ENCODE data around the gene PARVB. TPM values are rescaled to one million over a fixed set of nuclear protein-coding genes. Genes with fewer than 3 reads are reported as not detected.
"Not testable (repeated sequence)": the region's sequence is repeated elsewhere in the genome, so short reads cannot be mapped to it uniquely, and the experiment has no call there.

The PARVB gene
- total RNA-seq, 1 donor from 2014 or later, result 91.7 TPM

DNA sequence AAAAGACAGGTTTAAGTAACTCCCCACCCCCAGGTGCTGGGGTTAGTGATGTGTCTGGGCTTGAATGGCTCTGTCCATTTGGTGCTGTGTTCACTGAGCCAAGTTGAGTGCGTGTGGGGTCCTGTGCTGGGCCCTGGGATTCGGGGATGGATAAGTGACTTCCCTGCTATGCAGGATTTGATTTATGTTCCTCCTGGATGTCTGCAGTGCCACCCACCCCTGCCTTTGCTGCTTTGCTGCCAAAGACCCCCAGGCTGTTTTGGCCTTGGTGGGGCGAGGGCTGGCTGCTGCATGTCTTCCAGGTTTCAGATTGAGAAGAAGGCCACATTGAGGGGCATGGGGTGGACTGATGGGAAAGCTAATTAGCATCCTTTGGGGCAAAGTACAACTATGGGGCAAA lies 78.8 kb downstream of the PARVB start:
- Mint-ChIP-seq H3K27ac (no peak overlapping the region), H3K27me3 (ENCODE audit: insufficient read depth) (no peaks in the 10 kb centered on the region), H3K9me3 (no peaks in the 10 kb centered on the region), H3K36me3 (ENCODE audit: low read depth) (peaks cover 3% of the 10 kb centered on the region), H3K4me3 (no peak overlapping the region), H3K4me1 (ENCODE audit: low read depth) (no peaks in the 10 kb centered on the region)
- DNase-seq (ENCODE audit: low spot score), result no peak
- intact Hi-C loops (cut with micrococcal nuclease), result no loop called here

GRCh38 chr22:44103735-44104480 lies 79.8 kb downstream of the PARVB start:
- no peak overlapping the region for H3K27ac Mint-ChIP-seq
- intact Hi-C loops (cut with micrococcal nuclease), result no loop called here

GRCh38 chr22:44107340-44107739 lies 83.2 kb downstream of the PARVB start:
- no peaks in the 10 kb centered on the region for H3K27me3 Mint-ChIP-seq (ENCODE audit: insufficient read depth)
- no peaks in the 10 kb centered on the region for H3K9me3 Mint-ChIP-seq
- no peak overlapping the region for H3K4me3 Mint-ChIP-seq
- no peaks in the 10 kb centered on the region for H3K4me1 Mint-ChIP-seq (ENCODE audit: low read depth)
- intact Hi-C loops (cut with micrococcal nuclease), result no loop called here
- no peak overlapping the region for H3K27ac Mint-ChIP-seq
- DNase-seq (ENCODE audit: low spot score), result no peak
- peaks cover 2% of the 10 kb centered on the region for H3K36me3 Mint-ChIP-seq (ENCODE audit: low read depth)

More at GRCh38 chr22:44103735-44104480, 79.8 kb downstream of the PARVB start:
- H3K9me3 Mint-ChIP-seq, result no peaks in the 10 kb centered on the region
- H3K36me3 Mint-ChIP-seq (ENCODE audit: low read depth), result peaks cover 3% of the 10 kb centered on the region
- no peaks in the 10 kb centered on the region for H3K27me3 Mint-ChIP-seq (ENCODE audit: insufficient read depth)
- no peak overlapping the region for H3K4me3 Mint-ChIP-seq
- no peak for DNase-seq (ENCODE audit: low spot score)
- H3K4me1 Mint-ChIP-seq (ENCODE audit: low read depth), result no peaks in the 10 kb centered on the region

GRCh38 chr22:44108076-44108475 lies 84.0 kb downstream of the PARVB start:
- no peaks in the 10 kb centered on the region for H3K27me3 Mint-ChIP-seq (ENCODE audit: insufficient read depth)
- DNase-seq (ENCODE audit: low spot score), result no peak
- intact Hi-C loops (cut with micrococcal nuclease), result no loop called here
- H3K9me3 Mint-ChIP-seq, result no peaks in the 10 kb centered on the region
- H3K4me1 Mint-ChIP-seq (ENCODE audit: low read depth), result no peaks in the 10 kb centered on the region
- H3K36me3 Mint-ChIP-seq (ENCODE audit: low read depth), result peaks cover 2% of the 10 kb centered on the region
- H3K27ac Mint-ChIP-seq, result no peak overlapping the region
- no peak overlapping the region for H3K4me3 Mint-ChIP-seq

DNA sequence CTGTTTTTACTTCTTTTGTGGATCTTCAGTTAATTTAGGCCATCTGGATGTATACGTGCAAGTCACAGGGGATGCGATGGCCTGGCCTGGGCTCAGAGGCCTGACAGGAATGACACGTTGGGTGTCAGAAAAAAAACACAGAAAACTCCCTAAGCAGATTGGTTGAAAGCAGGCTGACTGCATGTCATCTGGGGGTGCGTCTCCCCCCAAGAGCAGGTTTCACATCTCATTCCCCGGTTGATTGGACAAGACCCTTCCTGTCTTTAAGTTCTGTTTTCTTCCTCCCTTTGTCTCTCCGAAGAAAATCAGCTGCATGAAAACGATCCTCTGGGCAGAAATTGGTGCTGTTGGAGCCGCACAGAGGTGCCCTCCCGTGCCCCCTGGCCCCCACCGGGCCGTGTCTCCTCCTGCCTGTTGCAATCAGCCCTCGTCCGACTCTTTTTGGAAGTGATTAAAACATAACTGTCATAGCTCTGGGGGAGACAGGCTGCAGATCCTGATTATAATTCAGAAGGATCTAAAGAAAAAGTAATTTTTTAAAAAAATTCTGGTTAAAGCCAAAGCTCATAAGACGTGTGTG lies 84.8 kb downstream of the PARVB start:
- H3K4me1 Mint-ChIP-seq (ENCODE audit: low read depth), result no peaks in the 10 kb centered on the region
- no peaks in the 10 kb centered on the region for H3K27me3 Mint-ChIP-seq (ENCODE audit: insufficient read depth)
- DNase-seq (ENCODE audit: low spot score), result no peak
- intact Hi-C loops (cut with micrococcal nuclease), result no loop called here
- H3K27ac Mint-ChIP-seq, result no peak overlapping the region
- H3K36me3 Mint-ChIP-seq (ENCODE audit: low read depth), result no peaks in the 10 kb centered on the region
- H3K4me3 Mint-ChIP-seq, result no peak overlapping the region
- no peaks in the 10 kb centered on the region for H3K9me3 Mint-ChIP-seq

DNA sequence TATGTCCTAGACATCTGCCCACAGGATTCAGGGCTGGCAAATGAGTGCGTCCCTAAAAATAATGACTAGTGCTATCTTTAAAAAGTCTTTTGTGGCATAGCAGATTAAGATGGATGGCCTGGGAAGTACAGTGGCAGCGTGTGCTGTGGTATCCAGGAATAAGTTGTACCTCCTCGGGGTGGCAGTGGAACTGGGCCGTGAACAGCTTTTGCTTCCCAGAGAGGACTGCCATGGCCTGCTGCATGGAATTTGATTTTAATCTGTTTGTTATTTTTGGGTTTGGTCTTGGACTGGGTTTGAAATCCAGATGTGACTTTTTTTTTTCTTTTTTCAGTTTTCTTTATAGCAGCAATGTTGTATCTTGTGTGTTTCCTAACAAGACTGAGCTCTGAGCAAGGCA lies 85.3 kb downstream of the PARVB start:
- intact Hi-C loops (cut with micrococcal nuclease), result no loop called here

GRCh38 chr22:44110656-44111055 lies 86.6 kb downstream of the PARVB start:
- not testable (repeated sequence) for H3K27me3 Mint-ChIP-seq (ENCODE audit: insufficient read depth)

More for the DNA sequence above, 85.3 kb downstream of the PARVB start:
- no peaks in the 10 kb centered on the region for H3K9me3 Mint-ChIP-seq
- H3K36me3 Mint-ChIP-seq (ENCODE audit: low read depth), result no peaks in the 10 kb centered on the region
- H3K4me3 Mint-ChIP-seq, result no peak overlapping the region
- no peaks in the 10 kb centered on the region for H3K27me3 Mint-ChIP-seq (ENCODE audit: insufficient read depth)
- H3K27ac Mint-ChIP-seq, result no peak overlapping the region
- H3K4me1 Mint-ChIP-seq (ENCODE audit: low read depth), result no peaks in the 10 kb centered on the region
- no peak for DNase-seq (ENCODE audit: low spot score)

DNA sequence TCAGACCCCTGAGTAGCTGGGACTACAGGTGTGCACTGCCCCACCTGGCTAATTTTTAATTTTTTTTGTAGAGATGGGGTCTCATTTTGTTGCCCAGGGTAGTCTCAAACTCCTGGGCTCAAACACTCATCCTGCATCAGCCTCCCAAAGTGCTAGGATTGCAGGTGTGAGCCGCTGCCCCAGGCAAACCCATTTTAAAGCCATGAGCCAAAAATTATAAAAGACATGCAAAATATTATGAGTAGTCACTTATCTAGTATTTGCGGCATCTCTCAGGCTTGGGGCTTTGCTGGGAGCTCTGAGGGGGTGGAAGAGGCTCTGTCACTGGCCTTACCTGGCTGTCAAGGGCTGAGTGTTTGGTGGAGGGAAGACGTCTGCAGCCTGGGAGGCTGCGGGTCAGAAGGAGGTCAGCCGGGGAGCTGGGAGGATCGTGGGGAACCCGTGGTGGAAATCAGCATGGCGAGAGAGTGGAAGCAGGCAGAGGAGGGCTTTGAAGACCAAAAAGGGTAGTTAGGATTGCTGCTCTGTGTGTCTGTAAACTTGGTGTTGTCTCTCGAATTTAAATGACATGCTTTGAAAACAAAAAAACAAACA lies 87.6 kb downstream of the PARVB start:
- Mint-ChIP-seq H3K27me3 (ENCODE audit: insufficient read depth) (no peaks in the 10 kb centered on the region), H3K27ac (no peak overlapping the region), H3K9me3 (no peaks in the 10 kb centered on the region), H3K4me1 (ENCODE audit: low read depth) (no peaks in the 10 kb centered on the region), H3K36me3 (ENCODE audit: low read depth) (no peaks in the 10 kb centered on the region), H3K4me3 (no peak overlapping the region)
- DNase-seq (ENCODE audit: low spot score), result no peak
- intact Hi-C loops (cut with micrococcal nuclease), result no loop called here

More at GRCh38 chr22:44110656-44111055, 86.6 kb downstream of the PARVB start:
- H3K4me1 Mint-ChIP-seq (ENCODE audit: low read depth); intact Hi-C loops (cut with micrococcal nuclease); H3K27ac Mint-ChIP-seq; H3K36me3 Mint-ChIP-seq (ENCODE audit: low read depth); H3K4me3 Mint-ChIP-seq; H3K9me3 Mint-ChIP-seq; DNase-seq (ENCODE audit: low spot score): not testable (repeated sequence)

DNA sequence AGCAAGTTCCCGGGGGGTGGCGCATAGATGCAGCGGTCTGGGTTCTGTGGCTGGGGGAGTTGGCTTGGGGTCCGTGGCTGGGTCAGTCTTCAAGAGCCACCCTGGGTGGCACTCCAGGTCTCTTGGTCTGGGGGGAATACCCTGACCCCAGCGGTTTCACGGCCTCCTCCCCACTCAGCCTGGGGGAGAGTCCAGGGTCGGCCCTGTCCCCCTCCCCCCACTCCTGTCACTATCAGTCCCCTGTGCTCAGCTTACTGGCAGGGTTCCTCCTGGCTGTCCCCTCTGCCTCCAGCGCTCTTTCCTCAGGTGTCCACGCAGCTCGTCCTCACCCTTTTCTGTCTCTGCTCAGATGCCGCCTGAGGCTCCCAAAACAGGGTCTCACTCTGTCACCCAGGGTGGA lies 88.1 kb downstream of the PARVB start:
- H3K9me3 Mint-ChIP-seq, result no peaks in the 10 kb centered on the region
- H3K4me3 Mint-ChIP-seq, result no peak overlapping the region
- H3K27ac Mint-ChIP-seq, result no peak overlapping the region
- no peaks in the 10 kb centered on the region for H3K4me1 Mint-ChIP-seq (ENCODE audit: low read depth)
- no peaks in the 10 kb centered on the region for H3K27me3 Mint-ChIP-seq (ENCODE audit: insufficient read depth)
- DNase-seq (ENCODE audit: low spot score), result no peak
- H3K36me3 Mint-ChIP-seq (ENCODE audit: low read depth), result no peaks in the 10 kb centered on the region
- intact Hi-C loops (cut with micrococcal nuclease), result no loop called here

- intact Hi-C loops (cut with micrococcal nuclease), result no loop called here
- peaks cover 6% of the 10 kb centered on the region for H3K36me3 Mint-ChIP-seq (ENCODE audit: low read depth)
- no peak for DNase-seq (ENCODE audit: low spot score)
- H3K27ac Mint-ChIP-seq, result no peak overlapping the region
- no peak overlapping the region for H3K4me3 Mint-ChIP-seq
- H3K9me3 Mint-ChIP-seq, result no peaks in the 10 kb centered on the region
- no peaks in the 10 kb centered on the region for H3K4me1 Mint-ChIP-seq (ENCODE audit: low read depth)
- no peaks in the 10 kb centered on the region for H3K27me3 Mint-ChIP-seq (ENCODE audit: insufficient read depth)
These were observed 92.2 kb downstream of the PARVB start for GRCh38 chr22:44116331-44116730.

- Mint-ChIP-seq H3K27ac (no peak overlapping the region), H3K27me3 (ENCODE audit: insufficient read depth) (no peaks in the 10 kb centered on the region), H3K4me3 (no peak overlapping the region), H3K4me1 (ENCODE audit: low read depth) (no peaks in the 10 kb centered on the region), H3K9me3 (no peaks in the 10 kb centered on the region), H3K36me3 (ENCODE audit: low read depth) (peaks cover 6% of the 10 kb centered on the region)
- intact Hi-C loops (cut with micrococcal nuclease), result no loop called here
- DNase-seq (ENCODE audit: low spot score), result no peak
These were observed 92.9 kb downstream of the PARVB start for GRCh38 chr22:44116755-44117684.

- Mint-ChIP-seq H3K4me1 (ENCODE audit: low read depth) (no peaks in the 10 kb centered on the region), H3K9me3 (no peaks in the 10 kb centered on the region), H3K4me3 (no peak overlapping the region), H3K27me3 (ENCODE audit: insufficient read depth) (no peaks in the 10 kb centered on the region), H3K36me3 (ENCODE audit: low read depth) (peaks cover 10% of the 10 kb centered on the region), H3K27ac (no peak overlapping the region)
- DNase-seq (ENCODE audit: low spot score), result no peak
- intact Hi-C loops (cut with micrococcal nuclease), result no loop called here
These were observed 93.6 kb downstream of the PARVB start for GRCh38 chr22:44117746-44118145.

Measured in activated T-helper 1 cell treated with anti-CD3 and anti-CD28 coated beads, Interleukin-12 subunit alpha, Interleukin-12 subunit beta, Interleukin-2, Interleukin-4 antibody, amounts not matched to agents 30 ng/mL and 10 ng/mL and 1 ng/mL, durations not matched to agents 14 hours and 24 hours and 36 hours (primary cell).